ENCODE data around the gene CRIP1.

- TF ChIP-seq CTCF (IDR thresholded peaks at IDR 0.05) = no peak
- no peak for TF ChIP-seq POLR2A (IDR thresholded peaks at IDR 0.05)
These were observed 16.0 kb downstream of the CRIP1 start for GRCh38 chr14:105502446-105503295.
